Measurements from ENCODE around the gene CRIP1. TPM values are rescaled to one million over a fixed set of nuclear protein-coding genes. Genes with fewer than 3 reads are reported as not detected.

Gene CRIP1
- total and polyA plus RNA-seq, 10 of the 15 experiments (the other 5 are each of a cell fraction or from before 2014, with no cell fraction given): 66.8 to 259 (median 154) TPM

DNA sequence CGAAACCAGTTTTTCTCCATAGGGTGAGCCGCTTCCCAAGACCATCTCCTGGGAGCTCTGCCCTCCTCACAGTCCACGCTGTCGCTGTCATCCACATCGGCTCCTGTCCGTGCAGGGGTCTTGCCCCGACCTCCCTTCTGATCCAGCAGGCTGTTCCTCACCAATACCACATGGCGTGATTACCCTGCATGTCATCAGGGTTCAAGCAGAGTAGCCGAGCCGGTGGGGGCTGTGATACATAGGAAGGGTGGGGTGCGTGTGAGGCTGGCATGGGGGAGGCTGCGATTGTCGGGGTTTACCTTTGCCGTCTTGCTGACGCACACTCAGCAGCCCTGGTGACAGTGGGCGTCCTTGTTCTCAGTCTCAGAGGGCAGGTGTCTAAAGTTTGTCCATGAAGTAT is 21.4 kb downstream of the CRIP1 start:
- whole genome bisulfite sequencing (ENCODE audit: insufficient coverage, insufficient replicate concordance, low lambda C conversion rate, missing lambda C conversion rate): 59% methylated on average over 16 of the region's 16 CpGs
- Histone ChIP-seq H3K36me3 (ENCODE audit: control insufficient read depth in 2 of 2, insufficient read depth in 2 of 2, low read length in 1 of 2) (no peaks in the 10 kb centered on the region), H3K4me1 (ENCODE audit: control insufficient read depth, insufficient read depth, low read length) (no peaks in the 10 kb centered on the region), H3K9me3 (replicated peaks; ENCODE audit: control insufficient read depth, insufficient read depth, low read length) (no peaks in the 10 kb centered on the region), H3K27ac (ENCODE audit: control insufficient read depth, insufficient read depth) (no peak overlapping the region), H4K20me1 (ENCODE audit: control insufficient read depth, insufficient read depth) (no peaks in the 10 kb centered on the region), H3K79me2 (ENCODE audit: control insufficient read depth, insufficient read depth, low read length) (no peaks in the 10 kb centered on the region), H3K4me3 (no peak overlapping the region), H3K9ac (ENCODE audit: control insufficient read depth, insufficient read depth, low read length) (no peak overlapping the region), H2AFZ (ENCODE audit: control insufficient read depth, low read depth, low read length) (no peak overlapping the region), H3K27me3 (replicated peaks in 1 of 2; ENCODE audit: control insufficient read depth in 2 of 2, insufficient read depth in 2 of 2, low read length in 1 of 2) (peaks cover 1 to 3% of the 10 kb centered on the region in 2 experiments; a peak in 1 of 4 replicates), H3K4me2 (ENCODE audit: control insufficient read depth, insufficient read depth) (no peak overlapping the region)
- CTCF ChIA-PET: no interaction called here
- SMC1A ChIA-PET (ENCODE audit: uncharacterized antibody, unreplicated experiment): no interaction called here
- POLR2A ChIA-PET: interaction anchor here (0.6 kb wide), 1 partner anchor 16 kb away, joined by 6 read pairs; no protein-coding TSS in a partner anchor
- RAD21 ChIA-PET (ENCODE audit: unreplicated experiment): no interaction called here
- ATAC-seq (no peak), FAIRE-seq (no peak), DNase-seq (ENCODE audit: low read depth, low spot score) (no peak)
- intact Hi-C loops (cut with micrococcal nuclease; ENCODE audit: unreplicated experiment) (no loop called here), in situ Hi-C loops (cut with MboI) (no loop called here)
- no TSS peak for BruUV-seq (replicated peaks)
- TF ChIP-seq, protein P1, sequence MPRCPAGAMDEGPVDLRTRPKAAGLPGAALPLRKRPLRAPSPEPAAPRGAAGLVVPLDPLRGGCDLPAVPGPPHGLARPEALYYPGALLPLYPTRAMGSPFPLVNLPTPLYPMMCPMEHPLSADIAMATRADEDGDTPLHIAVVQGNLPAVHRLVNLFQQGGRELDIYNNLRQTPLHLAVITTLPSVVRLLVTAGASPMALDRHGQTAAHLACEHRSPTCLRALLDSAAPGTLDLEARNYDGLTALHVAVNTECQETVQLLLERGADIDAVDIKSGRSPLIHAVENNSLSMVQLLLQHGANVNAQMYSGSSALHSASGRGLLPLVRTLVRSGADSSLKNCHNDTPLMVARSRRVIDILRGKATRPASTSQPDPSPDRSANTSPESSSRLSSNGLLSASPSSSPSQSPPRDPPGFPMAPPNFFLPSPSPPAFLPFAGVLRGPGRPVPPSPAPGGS (IDR thresholded peaks at IDR 0.05; ENCODE audit: borderline replicate concordance, insufficient read depth, low read depth, low read length, poor library complexity, severe bottlenecking): no peak
- TF ChIP-seq PAX8 (IDR thresholded peaks at IDR 0.05): no peak
- TF ChIP-seq POU2F2 (IDR thresholded peaks at IDR 0.05; ENCODE audit: borderline replicate concordance, low read depth, low read length): no peak
- TF ChIP-seq FOXK2 (IDR thresholded peaks at IDR 0.05): no peak
- no peak for TF ChIP-seq BHLHE40 (IDR thresholded peaks at IDR 0.05; ENCODE audit: borderline replicate concordance in 1 of 2, low read depth in 2 of 2, low read length in 1 of 2)
- TF ChIP-seq MEF2A (IDR thresholded peaks at IDR 0.05; ENCODE audit: insufficient read depth, low read depth, low read length): no peak
- TF ChIP-seq CBX5 (IDR thresholded peaks at IDR 0.05; ENCODE audit: low read depth): no peak
- TF ChIP-seq RCOR1 (conservative IDR thresholded peaks at IDR 0.05; ENCODE audit: low read depth, low read length): no peak
- TF ChIP-seq CHD1 (IDR thresholded peaks at IDR 0.05; ENCODE audit: low read depth, low read length): no peak

All from GM12878 (cell line).